GM12878 (cell line): ENCODE data around the gene HMCN1. TPM values are rescaled to one million over a fixed set of nuclear protein-coding genes. Genes with fewer than 3 reads are reported as not detected.

Source experiments
- ATAC-seq: fragments of 200-7000 bp; cut with Tn5 transposase; 3 replicates; pipeline ENCODE4 v1.9.1; 2020; ENCODE audit warnings: mild to moderate bottlenecking, moderate library complexity
- BruUV-seq: library from RNA; stranded (reverse); fragments of 400-500 nt; replicated peaks from 2 replicates; lab custom pipeline; 2021; lab: Mats Ljungman, UMichigan
- CTCF ChIA-PET: fragments of 300-600 bp; sonication (Branson Sonifier 250); formaldehyde crosslinking; extraction: SDS; loops from one replicate; lab custom pipeline; 2021; ENCODE audit warnings: inconsistent platforms; lab: Yijun Ruan, JAX
- POLR2A ChIA-PET: fragments of 350-600 bp; formaldehyde crosslinking; extraction: SDS; loops from one replicate; lab custom pipeline; 2021; ENCODE audit warnings: inconsistent platforms; lab: Charles Lee
- RAD21 ChIA-PET: fragments of 300-600 bp; sonication (Branson Sonifier 250); formaldehyde crosslinking; loops from one replicate; lab custom pipeline; 2023; ENCODE audit warnings: antibody characterized with exemption; ENCODE audit not compliant: unreplicated experiment; lab: Charles Lee
- SMC1A ChIA-PET: fragments of 300-600 bp; sonication (Branson Sonifier 250); formaldehyde crosslinking; loops from one replicate; lab custom pipeline; 2023; ENCODE audit not compliant: unreplicated experiment, uncharacterized antibody; lab: Charles Lee
- DNase-seq: peaks from one replicate; pipeline ENCODE4 v3.0.0-alpha.2; 2011; ENCODE audit warnings: low read depth, low spot score
- FAIRE-seq: peaks from 3 replicates; lab custom pipeline; 2011; peaks lifted over from hg19 to GRCh38; lab: Jason Lieb, UNC
- H2AFZ ChIP-seq: 2 replicates; pipeline ENCODE4 v1.6.0; 2011; ENCODE audit warnings: low read depth, low read length, control low read depth; ENCODE audit not compliant: control insufficient read depth
- H3K27ac ChIP-seq: 2 replicates; pipeline ENCODE4 v1.5.1; 2011; ENCODE audit warnings: control low read depth; ENCODE audit not compliant: control insufficient read depth, insufficient read depth
- H3K27me3 ChIP-seq, 2 experiments: replicated peaks in 1 of 2; 2 replicates each; pipeline versions ENCODE4 v1.6.0 to v1.6.1; 2011; ENCODE audit warnings: low read length in 1 of 2; ENCODE audit not compliant: control insufficient read depth in 2 of 2, insufficient read depth in 2 of 2
- H3K36me3 ChIP-seq, 2 experiments: 2 replicates each; pipeline ENCODE4 v1.5.1; 2011; ENCODE audit warnings: low read length in 1 of 2; ENCODE audit not compliant: control insufficient read depth in 2 of 2, insufficient read depth in 2 of 2
- H3K4me1 ChIP-seq: 2 replicates; pipeline ENCODE4 v1.6.1; 2011; ENCODE audit warnings: mild to moderate bottlenecking, low read length, moderate library complexity, mixed read lengths; ENCODE audit not compliant: control insufficient read depth, insufficient read depth
- H3K4me2 ChIP-seq: 2 replicates; pipeline ENCODE4 v1.6.0; 2011; ENCODE audit warnings: control low read depth; ENCODE audit not compliant: control insufficient read depth, insufficient read depth
- H3K4me3 ChIP-seq: fragments of 200-600 bp; sonication (generic); 2 replicates; pipeline ENCODE4 v1.5.1; 2016
- H3K79me2 ChIP-seq: 2 replicates; pipeline ENCODE4 v1.6.0; 2011; ENCODE audit warnings: low read length; ENCODE audit not compliant: control insufficient read depth, insufficient read depth
- H3K9ac ChIP-seq: 2 replicates; pipeline ENCODE4 v1.8.0; 2011; ENCODE audit warnings: low read length, control low read depth, mixed read lengths; ENCODE audit not compliant: control insufficient read depth, insufficient read depth
- H3K9me3 ChIP-seq: replicated peaks from 3 replicates; pipeline ENCODE4 v1.5.1; 2011; ENCODE audit warnings: mild to moderate bottlenecking, low read length; ENCODE audit not compliant: control insufficient read depth, insufficient read depth
- H4K20me1 ChIP-seq: 2 replicates; pipeline ENCODE4 v1.6.0; 2011; ENCODE audit not compliant: control insufficient read depth, insufficient read depth
- ATF7 ChIP-seq: fragments of 450-650 bp; IDR thresholded peaks from 2 replicates; pipeline ENCODE4 v1.6.1; 2016; ENCODE audit warnings: low read depth, mild to moderate bottlenecking
- DPF2 ChIP-seq: fragments of 450-650 bp; IDR thresholded peaks from 2 replicates; pipeline ENCODE4 v1.6.1; 2017; ENCODE audit warnings: mild to moderate bottlenecking
- E2F8 ChIP-seq: fragments of 450-650 bp; IDR thresholded peaks from 2 replicates; pipeline ENCODE4 v1.6.1; 2018; ENCODE audit warnings: mild to moderate bottlenecking, low read depth, moderate library complexity; ENCODE audit not compliant: partially characterized antibody
- EP300 ChIP-seq, 2 experiments: fragments of 150-350 bp in 1 of 2; IDR thresholded peaks; 2 replicates each; pipeline ENCODE4 v1.6.1; 2011 to 2012; ENCODE audit warnings: low read depth in 2 of 2, low read length in 2 of 2, borderline replicate concordance in 1 of 2, improper control_type of control experiment in 1 of 2, inconsistent platforms in 1 of 2; ENCODE audit not compliant: control insufficient read depth in 1 of 2
- ESRRA ChIP-seq: IDR thresholded peaks from 2 replicates; pipeline ENCODE4 v1.6.1; 2012; ENCODE audit warnings: mild to moderate bottlenecking, low read length, improper control_type of control experiment
- FOXK2 ChIP-seq: fragments of 450-650 bp; IDR thresholded peaks from 2 replicates; pipeline ENCODE4 v1.6.1; 2017; ENCODE audit warnings: mild to moderate bottlenecking, moderate library complexity
- FOXM1 ChIP-seq: IDR thresholded peaks from 2 replicates; pipeline ENCODE4 v1.6.1; 2012; ENCODE audit warnings: low read depth, mild to moderate bottlenecking, inconsistent platforms, low read length, moderate library complexity
- HDAC2 ChIP-seq: fragments of 200-600 bp; sonication (generic); IDR thresholded peaks from 2 replicates; pipeline ENCODE4 v1.6.1; 2017
- JUND ChIP-seq: IDR thresholded peaks from 2 replicates; pipeline ENCODE4 v1.6.1; 2012; ENCODE audit warnings: low read depth, mild to moderate bottlenecking, low read length, improper control_type of control experiment, moderate library complexity
- NBN ChIP-seq: fragments of 450-650 bp; IDR thresholded peaks from 2 replicates; pipeline ENCODE4 v1.6.1; 2016
- NRF1 ChIP-seq: conservative IDR thresholded peaks from 2 replicates; pipeline ENCODE4 v1.6.1; 2011; ENCODE audit warnings: mild to moderate bottlenecking, low read depth, low read length, improper control_type of control experiment
- PML ChIP-seq: IDR thresholded peaks from 2 replicates; pipeline ENCODE4 v1.6.1; 2012; ENCODE audit warnings: low read length, inconsistent platforms
- POLR2AphosphoS5 ChIP-seq: IDR thresholded peaks from 2 replicates; pipeline ENCODE4 v1.6.1; 2011; ENCODE audit warnings: mild to moderate bottlenecking, low read length, inconsistent platforms
- SMAD1 ChIP-seq: fragments of 450-650 bp; IDR thresholded peaks from 2 replicates; pipeline ENCODE4 v1.6.1; 2018; ENCODE audit warnings: mild to moderate bottlenecking, low read depth; ENCODE audit not compliant: partially characterized antibody
- SMAD5 ChIP-seq: IDR thresholded peaks from 2 replicates; pipeline ENCODE4 v1.6.1; 2016; ENCODE audit warnings: antibody characterized with exemption, low read depth
- SP1 ChIP-seq: IDR thresholded peaks from one replicate; pipeline ENCODE4 v1.6.1; 2011; ENCODE audit warnings: low read depth, low read length
- ZBTB33 ChIP-seq: fragments of 450-650 bp; IDR thresholded peaks from 2 replicates; pipeline ENCODE4 v1.6.1; 2017; ENCODE audit warnings: mild to moderate bottlenecking
- ZBTB40 ChIP-seq: fragments of 450-650 bp; IDR thresholded peaks from 2 replicates; pipeline ENCODE4 v1.6.1; 2016; ENCODE audit warnings: mild to moderate bottlenecking, moderate library complexity, borderline replicate concordance
- ZNF622 ChIP-seq: fragments of 450-650 bp; IDR thresholded peaks from 2 replicates; pipeline ENCODE4 v1.6.1; 2017; ENCODE audit warnings: mild to moderate bottlenecking, inconsistent platforms
- WGBS: methylation state at CpG from one replicate; pipeline ENCODE4 v1.1.6; 2016; ENCODE audit warnings: low lambda C conversion rate; ENCODE audit not compliant: insufficient replicate concordance, insufficient coverage; ENCODE audit errors: missing lambda C conversion rate; 5-methylcytosine and 5-hydroxymethylcytosine counted together
- in situ Hi-C: fragments of 300-500 bp; cut with MboI; formaldehyde crosslinking; loops from 9 replicates; pipeline ENCODE4 v1.14.3; 2018; ENCODE audit warnings: mixed read lengths
- intact Hi-C: fragments of 100-400 bp; cut with micrococcal nuclease; formaldehyde crosslinking; loops from one replicate; pipeline ENCODE4 v1.14.2; 2022; ENCODE audit not compliant: unreplicated experiment
- polyA plus RNA-seq, 11 experiments: library from polyadenylated mRNA; depleted of rRNA in 4 of 11; unstranded in 6 of 11; stranded (reverse) in 5 of 11; fragments of >200 nt; fragmentation: Nextera tagmentation in 4 of 11; fragmentation: Illumina TruSeq in 1 of 11; extraction: Ambion mirVana in 4 of 11; extraction: Trizol in 1 of 11; gene quantifications; 1 replicate in 1 of 11; 2 replicates in 10 of 11; pipeline versions ENCODE4 v1.2.1 to v1.2.3, GENCODE V29; 2011 to 2016; ENCODE audit warnings: inconsistent platforms in 2 of 11, missing spikeins in 2 of 11, low read depth in 1 of 11
- total RNA-seq, 4 experiments: library from RNA; depleted of rRNA in 3 of 4; stranded (reverse); fragments of >200 nt in 3 of 4; fragmentation: Illumina TruSeq in 1 of 4; extraction: Trizol in 1 of 4; gene quantifications; 2 replicates each; pipeline versions ENCODE4 v1.2.1 to v1.2.3, GENCODE V29; 2013 to 2021

Gene HMCN1
- total and polyA plus RNA-seq, 10 of the 15 experiments (the other 5 are each of a cell fraction or from before 2014, with no cell fraction given), result under 0.01 to 0.07 TPM; not detected in 8

GRCh38 chr1:185699874-185700273 lies 34.3 kb upstream of the HMCN1 start:
- no peak for ATAC-seq
- ChIA-PET RAD21 (no interaction called here), CTCF (no interaction called here), POLR2A (no interaction called here)
- H3K4me1 ChIP-seq, result no peaks in the 10 kb centered on the region
- H3K27me3 ChIP-seq, result no peaks in the 10 kb centered on the region; a peak in 1 of 4 replicates
- BruUV-seq, result no TSS peak
- no peak for FAIRE-seq
- 39% methylated on average over 4 of the region's 4 CpGs for WGBS
- in situ Hi-C loops, result loop anchor here (10.0 kb wide), 1 partner anchor 895 kb away; no protein-coding TSS in a partner anchor
- no peak overlapping the region for H3K4me2 ChIP-seq
- no peak overlapping the region for H3K27ac ChIP-seq
- H3K36me3 ChIP-seq, result no peaks in the 10 kb centered on the region
- H3K79me2 ChIP-seq, result no peaks in the 10 kb centered on the region
- H3K9me3 ChIP-seq, result no peaks in the 10 kb centered on the region
- H2AFZ ChIP-seq, result no peak overlapping the region
- TF ChIP-seq ZBTB33 (no peak), ZNF622 (no peak), NBN (no peak), HDAC2 (no peak), SMAD1 (no peak), ESRRA (no peak), JUND (no peak), SP1 (no peak), NRF1 (no peak), SMAD5 (no peak), ZBTB40 (no peak), POLR2AphosphoS5 (no peak), FOXK2 (no peak), DPF2 (no peak), ATF7 (no peak), E2F8 (no peak), EP300 (IDR thresholded peaks at IDR 0.05; ENCODE audit: borderline replicate concordance in 1 of 2, control insufficient read depth in 1 of 2, low read depth in 2 of 2, low read length in 2 of 2) (no peak), FOXM1 (no peak), PML (no peak)
- TF ChIP-seq, all 136 proteins: peak for 0
- no peak overlapping the region for H3K4me3 ChIP-seq
- no peak for DNase-seq
- SMC1A ChIA-PET, result no interaction called here
- intact Hi-C loops, result no loop called here
- H3K9ac ChIP-seq, result no peak overlapping the region
- H4K20me1 ChIP-seq, result no peaks in the 10 kb centered on the region
